HG03039 (cell line): Measurements from ENCODE around the gene IL4.
A peak's percentile ranks its signal among the peaks of the same experiment; 100 is the strongest.

Source experiments
- ATAC-seq: cut with Tn5 transposase; IDR thresholded peaks from one replicate; pipeline ENCODE4 v1.9.1; 2021; ENCODE audit warnings: mild to moderate bottlenecking, moderate library complexity; ENCODE audit not compliant: unreplicated experiment

The IL4 gene

GRCh38 chr5:132669966-132670882 lies 3.6 kb upstream of the IL4 start:
- ATAC-seq: no peak

GRCh38 chr5:132671000-132671399 lies 2.8 kb upstream of the IL4 start:
- no peak for ATAC-seq

GRCh38 chr5:132673488-132673887 lies 301 bp upstream of the IL4 start:
- ATAC-seq: no peak

GRCh38 chr5:132674671-132675506 lies 1.1 kb downstream of the IL4 start:
- peak; percentile 78 for ATAC-seq

GRCh38 chr5:132675936-132676689 lies 2.3 kb downstream of the IL4 start:
- no peak for ATAC-seq

- ATAC-seq: no peak
Observed at GRCh38 chr5:132677191-132677590, 3.4 kb downstream of the IL4 start.

- ATAC-seq: no peak
Observed at GRCh38 chr5:132677682-132678400, 4.1 kb downstream of the IL4 start.

- no peak for ATAC-seq
Observed at GRCh38 chr5:132678735-132679134, 4.9 kb downstream of the IL4 start.

GRCh38 chr5:132679166-132679565 lies 5.4 kb downstream of the IL4 start:
- no peak for ATAC-seq

GRCh38 chr5:132679717-132680380 lies 6.1 kb downstream of the IL4 start:
- ATAC-seq: no peak

- ATAC-seq: no peak
Observed at GRCh38 chr5:132680780-132681475, 7.1 kb downstream of the IL4 start.

- no peak for ATAC-seq
Observed at GRCh38 chr5:132681476-132681831, 7.7 kb downstream of the IL4 start.

GRCh38 chr5:132681983-132682382 lies 8.2 kb downstream of the IL4 start:
- ATAC-seq: no peak

GRCh38 chr5:132684491-132684890 lies 10.7 kb downstream of the IL4 start:
- no peak for ATAC-seq

GRCh38 chr5:132684922-132685720 lies 11.3 kb downstream of the IL4 start:
- ATAC-seq: no peak

- ATAC-seq: no peak
Observed at GRCh38 chr5:132686193-132686592, 12.4 kb downstream of the IL4 start.

- no peak for ATAC-seq
Observed at GRCh38 chr5:132687995-132688394, 14.2 kb downstream of the IL4 start.

GRCh38 chr5:132688536-132689339 lies 14.9 kb downstream of the IL4 start:
- ATAC-seq: no peak
